Suprapubic skin (tissue), 4 donors: Measurements from ENCODE around the gene DPYSL3.

ENCODE experiments used
- EP300 ChIP-seq: sonication (generic); formaldehyde crosslinking; IDR thresholded peaks from one replicate; pipeline ENCODE4 v1.6.1; 2017; ENCODE audit warnings: antibody characterized with exemption
- POLR2AphosphoS5 ChIP-seq, 3 donors: sonication (generic); formaldehyde crosslinking; IDR thresholded peaks; one replicate each; pipeline ENCODE4 v1.6.1; 2017; ENCODE audit warnings: antibody characterized with exemption in 3 of 3
- TF ChIP-seq, protein P1 (sequence below), 2 donors: fragments of 200-600 bp in 1 of 2; fragments of 450-650 bp in 1 of 2; sonication (generic) in 1 of 2; IDR thresholded peaks; one replicate each; pipeline ENCODE4 v1.5.1; 2016 to 2019; ENCODE audit warnings: antibody characterized with exemption in 2 of 2, mild to moderate bottlenecking in 1 of 2, moderate library complexity in 1 of 2

DNA sequence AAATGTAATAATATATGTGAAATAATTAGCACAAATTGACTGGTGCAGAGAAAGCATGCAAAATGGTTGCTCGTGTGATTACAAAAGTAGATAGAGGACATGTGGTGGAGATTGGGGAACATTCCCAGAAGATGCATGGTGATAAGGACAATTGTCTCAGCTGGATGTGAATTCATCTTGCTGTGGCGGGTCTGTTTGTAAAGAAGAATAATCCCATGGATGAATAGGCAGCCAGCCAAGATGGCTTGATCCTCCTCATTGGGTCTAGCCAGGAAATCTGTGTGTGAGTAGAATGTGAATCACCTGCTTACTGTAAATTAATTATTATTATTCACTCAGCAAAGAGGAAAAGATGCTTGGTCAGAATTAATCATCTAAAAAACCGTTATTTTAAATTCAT lies 12.6 kb upstream of the DPYSL3 start:
- TF ChIP-seq, protein P1, sequence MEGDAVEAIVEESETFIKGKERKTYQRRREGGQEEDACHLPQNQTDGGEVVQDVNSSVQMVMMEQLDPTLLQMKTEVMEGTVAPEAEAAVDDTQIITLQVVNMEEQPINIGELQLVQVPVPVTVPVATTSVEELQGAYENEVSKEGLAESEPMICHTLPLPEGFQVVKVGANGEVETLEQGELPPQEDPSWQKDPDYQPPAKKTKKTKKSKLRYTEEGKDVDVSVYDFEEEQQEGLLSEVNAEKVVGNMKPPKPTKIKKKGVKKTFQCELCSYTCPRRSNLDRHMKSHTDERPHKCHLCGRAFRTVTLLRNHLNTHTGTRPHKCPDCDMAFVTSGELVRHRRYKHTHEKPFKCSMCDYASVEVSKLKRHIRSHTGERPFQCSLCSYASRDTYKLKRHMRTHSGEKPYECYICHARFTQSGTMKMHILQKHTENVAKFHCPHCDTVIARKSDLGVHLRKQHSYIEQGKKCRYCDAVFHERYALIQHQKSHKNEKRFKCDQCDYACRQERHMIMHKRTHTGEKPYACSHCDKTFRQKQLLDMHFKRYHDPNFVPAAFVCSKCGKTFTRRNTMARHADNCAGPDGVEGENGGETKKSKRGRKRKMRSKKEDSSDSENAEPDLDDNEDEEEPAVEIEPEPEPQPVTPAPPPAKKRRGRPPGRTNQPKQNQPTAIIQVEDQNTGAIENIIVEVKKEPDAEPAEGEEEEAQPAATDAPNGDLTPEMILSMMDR (IDR thresholded peaks at IDR 0.05), result no peak
- TF ChIP-seq EP300, result no peak
- no peak for TF ChIP-seq POLR2AphosphoS5 (IDR thresholded peaks at IDR 0.05)
